ENCODE data around the gene AKAP11.

The AKAP11 gene

DNA sequence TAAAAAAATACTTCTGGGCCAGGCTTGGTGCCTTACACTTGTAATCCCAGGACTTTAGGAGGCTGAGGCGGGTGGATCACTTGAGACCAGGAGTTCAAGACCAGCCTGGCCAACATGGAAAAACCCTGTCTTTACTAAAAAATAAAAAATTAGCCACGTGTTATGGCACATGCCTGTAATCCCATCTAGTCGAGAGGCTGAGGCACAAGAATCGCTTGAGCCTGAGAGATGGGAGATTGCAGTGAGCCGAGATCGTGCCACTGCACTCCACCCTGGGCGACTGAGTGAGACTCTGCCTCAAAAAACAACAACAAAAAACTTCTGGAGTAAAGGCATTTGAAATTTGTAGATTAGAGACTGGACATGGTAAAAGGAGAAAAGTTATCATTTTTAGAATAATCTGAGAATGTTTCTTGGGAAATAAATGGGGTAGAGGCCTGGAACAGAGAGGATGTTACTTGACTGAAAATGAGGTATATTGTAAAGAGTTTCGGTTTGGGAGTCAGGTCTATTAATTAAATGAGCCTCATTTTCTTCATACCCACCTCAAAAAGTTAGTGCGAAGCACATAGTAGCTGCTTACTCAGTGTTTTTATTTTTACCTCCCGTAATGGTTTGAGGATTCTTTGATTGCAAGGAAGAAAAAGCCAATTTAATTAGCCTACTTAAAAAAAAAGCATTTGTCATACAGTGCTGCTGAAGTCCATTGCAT is 2.6 kb downstream of the AKAP11 start:
- DNase-seq = no peak

DNA sequence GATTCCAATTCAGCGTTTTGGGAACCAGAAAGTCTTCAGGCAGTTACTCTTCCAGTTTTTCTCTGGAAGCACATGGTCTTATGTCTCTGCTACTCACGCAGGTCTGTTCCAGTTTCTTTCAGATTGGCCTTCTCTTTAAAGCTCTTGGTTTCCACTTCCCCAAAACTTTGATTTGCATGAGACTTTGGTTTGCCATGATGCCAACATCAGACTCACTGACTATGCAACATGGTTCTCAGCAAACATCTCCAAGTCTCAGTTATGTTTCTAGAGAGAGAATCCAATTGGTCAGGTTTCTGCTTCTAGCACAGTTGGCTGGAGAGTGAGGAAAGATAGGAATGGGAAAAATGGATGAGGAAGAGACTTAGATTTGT is 3.1 kb downstream of the AKAP11 start:
- DNase-seq = peak in 2 of 56 donors; percentile 2 to 24

DNA sequence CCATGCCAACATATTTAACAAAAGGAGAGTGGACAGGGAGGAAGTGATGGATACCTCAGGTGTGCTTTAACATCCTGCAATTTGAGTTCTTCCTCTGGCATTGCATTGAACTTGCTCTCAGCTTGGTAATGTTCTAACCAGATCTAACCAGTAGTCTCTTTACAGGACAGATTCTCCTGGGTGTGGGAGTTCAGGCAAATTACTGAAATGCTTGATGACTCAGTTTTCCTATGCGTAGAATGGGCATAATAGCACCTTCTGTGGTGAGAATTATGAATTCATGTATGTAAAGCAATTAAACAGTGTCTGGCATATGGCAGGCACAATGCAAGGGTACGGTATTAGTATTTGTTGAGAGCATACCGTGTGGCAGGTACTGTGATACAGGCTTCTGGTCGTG is 3.6 kb downstream of the AKAP11 start:
- DNase-seq = no peak

DNA sequence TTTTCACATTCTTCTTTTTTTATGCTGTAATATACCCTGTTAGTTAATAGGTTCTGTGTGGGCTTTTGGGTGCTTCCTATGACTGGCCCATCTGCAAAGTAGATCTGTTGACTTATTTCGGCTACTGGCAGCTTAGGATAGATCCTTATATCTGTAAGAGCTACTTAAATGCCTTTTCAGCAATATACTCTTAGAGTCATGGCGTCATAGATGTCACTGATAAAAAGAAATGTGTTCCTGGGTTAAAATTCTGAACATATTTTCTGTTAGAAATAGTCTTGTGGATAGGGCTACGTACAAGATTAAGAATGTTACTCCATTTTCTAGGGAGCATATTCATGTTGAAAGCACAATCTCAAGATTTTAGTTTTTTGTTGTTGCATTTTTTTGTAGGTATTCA is 4.7 kb downstream of the AKAP11 start:
- no peak for DNase-seq

DNA sequence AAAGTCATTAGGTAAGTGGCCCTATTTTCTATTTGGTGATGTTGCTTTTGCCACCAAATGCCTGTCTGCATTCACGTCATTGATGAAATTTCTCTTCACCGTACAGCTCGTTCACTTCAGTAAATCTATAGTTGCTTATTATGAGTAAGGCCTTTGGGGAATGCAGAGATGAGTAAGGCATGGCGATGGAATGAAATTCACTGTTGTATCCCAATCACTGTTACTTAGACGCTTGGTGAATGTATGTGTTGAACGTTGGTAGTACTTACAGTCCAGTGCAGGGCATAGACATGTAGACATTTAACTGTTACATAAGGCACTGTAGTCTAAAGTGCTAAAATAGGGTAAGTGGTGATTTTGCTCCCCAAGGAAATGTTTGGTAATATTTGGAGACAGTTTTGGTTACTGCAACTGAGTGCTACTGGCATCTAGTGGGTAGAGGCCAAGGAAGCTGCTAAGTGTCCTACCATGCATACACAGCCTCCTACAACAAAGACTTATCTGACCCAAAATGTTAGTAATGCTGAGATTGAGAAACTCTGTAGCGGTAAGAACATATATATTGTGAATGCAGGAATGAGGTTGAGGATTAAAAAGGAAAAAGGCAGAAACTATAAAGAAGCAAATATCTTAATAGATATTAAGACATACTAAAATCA is 5.8 kb downstream of the AKAP11 start:
- no peak for DNase-seq

DNA sequence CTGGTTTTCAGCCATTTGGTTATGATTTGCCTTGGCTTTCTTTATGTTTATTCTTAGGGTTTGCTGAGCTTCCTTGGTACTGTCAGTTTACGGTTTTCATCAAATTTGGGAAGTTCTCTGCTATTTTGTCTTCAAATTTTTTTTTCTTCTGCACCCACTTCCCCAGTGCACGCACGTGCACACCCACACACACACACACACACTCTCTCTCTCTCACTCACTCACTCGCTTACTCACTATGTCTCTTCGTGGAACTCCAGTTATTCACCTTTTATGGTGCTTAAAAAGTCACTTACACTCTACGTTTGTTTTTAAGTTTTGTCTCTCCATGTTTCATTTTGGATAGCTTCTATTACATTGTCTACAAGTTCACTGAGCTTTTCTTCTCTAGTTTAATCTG is 7.1 kb downstream of the AKAP11 start:
- no peak for DNase-seq

DNA sequence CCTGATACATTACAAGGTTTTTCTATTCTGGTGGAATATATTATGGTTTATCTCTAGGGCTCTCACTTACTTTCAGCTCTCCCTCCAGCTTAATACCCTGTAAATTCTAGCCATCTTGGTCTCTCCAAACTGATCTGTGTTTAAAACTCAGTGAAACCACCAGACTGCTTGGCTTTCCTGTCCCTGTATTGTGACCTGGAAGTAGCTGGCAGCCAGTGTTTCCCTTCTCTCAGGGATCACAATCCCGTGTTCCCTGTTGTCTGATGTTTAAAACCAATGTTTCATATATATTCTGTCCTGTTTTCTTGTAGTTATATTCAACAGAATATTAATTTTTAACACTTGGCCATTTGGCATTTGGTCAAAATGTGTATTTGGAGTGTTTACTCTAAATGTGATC is 8.0 kb downstream of the AKAP11 start:
- DNase-seq = no peak

DNA sequence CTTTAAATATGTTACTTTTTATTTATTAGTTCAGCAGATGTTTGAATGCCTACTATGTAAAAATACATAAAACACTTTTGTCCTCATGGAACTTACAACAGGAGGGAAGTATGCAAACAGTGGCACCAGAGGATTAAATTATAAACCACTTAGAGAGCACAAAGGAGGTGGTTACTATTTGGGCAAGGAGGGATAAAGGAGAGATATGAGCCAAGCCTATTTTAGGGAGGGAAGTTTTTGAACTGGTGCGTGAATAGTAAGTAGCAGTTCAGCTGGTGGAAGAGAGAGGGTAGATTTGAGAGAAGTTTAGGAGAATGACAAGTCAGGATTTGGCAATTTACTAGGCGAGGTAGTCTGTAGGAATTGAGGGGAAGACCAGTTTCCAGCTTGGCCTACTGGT is 8.6 kb downstream of the AKAP11 start:
- no peak for DNase-seq

DNA sequence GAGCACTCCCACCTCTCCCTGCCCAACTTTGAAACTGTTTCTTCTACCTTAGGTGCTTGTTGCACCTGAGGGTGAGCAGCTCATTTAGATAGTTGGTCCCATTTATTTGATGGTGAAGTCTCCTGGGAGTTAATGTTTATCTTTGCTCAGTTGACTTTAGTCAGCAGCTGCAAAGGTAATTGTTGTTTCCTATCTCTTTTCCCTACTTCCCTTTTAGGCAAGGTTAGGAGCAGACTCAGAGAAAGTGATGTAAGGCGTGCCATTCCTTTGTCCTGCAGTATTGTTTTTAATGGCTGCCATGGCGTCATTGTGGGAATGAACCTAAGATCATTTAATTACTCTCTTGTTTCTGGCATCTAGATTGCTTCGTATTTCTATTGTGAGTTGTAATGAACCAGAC is 11.6 kb downstream of the AKAP11 start:
- no peak for DNase-seq

DNA sequence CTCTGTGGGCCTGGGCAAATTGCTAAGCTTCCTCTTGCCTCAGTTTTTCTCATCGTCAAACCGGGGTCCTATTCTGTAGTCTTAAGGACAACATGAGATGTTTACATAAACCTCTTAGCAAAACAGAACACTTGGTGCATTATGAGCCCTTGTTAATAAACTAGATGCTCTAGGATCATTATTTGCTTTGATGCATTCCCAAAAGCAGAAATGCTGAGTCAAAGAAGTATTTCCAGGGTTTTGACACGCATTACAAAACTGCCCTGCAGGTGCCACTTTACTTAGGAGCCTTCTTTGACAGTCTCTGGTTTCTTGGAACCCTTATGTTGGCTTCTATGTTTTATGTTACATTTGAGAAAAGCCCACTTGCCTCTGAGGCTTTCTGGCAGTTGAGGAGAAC is 12.1 kb downstream of the AKAP11 start:
- DNase-seq = no peak

DNA sequence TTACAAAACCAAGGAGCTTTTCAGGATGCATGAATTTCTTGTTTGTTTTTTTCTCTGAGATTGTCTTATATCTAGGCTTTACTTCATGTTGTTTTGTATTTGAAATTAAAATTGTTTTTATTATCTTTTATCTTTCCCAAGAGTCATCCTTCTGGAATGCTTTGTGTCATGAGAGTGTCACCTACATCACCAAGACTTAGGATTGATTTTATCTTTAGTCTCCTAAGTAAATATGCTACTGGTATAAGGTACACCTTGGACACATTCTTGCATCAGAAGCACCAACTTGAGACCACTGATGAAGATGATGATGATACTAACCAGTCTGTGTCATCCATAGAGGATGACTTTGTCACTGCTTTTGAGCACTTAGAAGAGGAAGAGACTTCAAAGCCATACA is 26.4 kb downstream of the AKAP11 start:
- DNase-seq = no peak

DNA sequence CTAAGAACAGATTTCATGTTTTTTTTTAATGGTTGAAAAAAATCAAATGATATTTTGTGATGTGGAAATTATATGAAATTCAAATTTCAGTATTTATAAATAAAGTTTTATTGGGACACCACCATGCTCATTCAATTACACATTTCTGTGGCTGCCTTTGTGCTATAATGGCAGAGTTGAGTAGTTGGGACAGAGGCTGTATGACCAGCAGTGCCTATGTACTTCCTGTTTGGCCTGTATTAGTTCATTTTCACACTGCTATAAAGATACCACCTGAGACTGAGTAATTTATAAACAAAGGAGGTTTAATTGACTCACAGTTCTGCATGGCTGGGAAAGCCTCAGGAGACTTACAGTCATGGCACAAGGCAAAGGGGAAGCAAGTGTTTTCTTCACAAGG is 33.6 kb downstream of the AKAP11 start:
- no peak for DNase-seq

DNA sequence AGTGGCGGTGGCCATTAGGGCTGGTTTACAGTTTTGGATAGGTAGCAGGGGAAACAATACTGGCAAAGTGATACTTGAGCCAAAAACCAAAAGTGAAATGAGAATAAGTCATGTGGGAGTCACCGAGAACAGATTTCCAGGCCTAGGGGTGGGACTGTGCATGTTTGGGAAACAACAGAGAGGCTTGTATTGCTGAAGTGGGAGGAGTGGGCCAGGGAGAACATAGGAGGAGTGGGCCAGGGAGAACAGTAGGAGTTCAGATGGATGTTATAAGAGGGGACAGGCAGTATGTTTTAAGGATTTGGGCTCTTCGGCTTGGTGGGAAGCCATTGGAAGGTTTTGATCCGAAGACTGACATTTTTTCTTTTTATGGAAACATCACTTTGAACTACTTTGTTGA is 35.5 kb downstream of the AKAP11 start:
- DNase-seq = no peak

DNA sequence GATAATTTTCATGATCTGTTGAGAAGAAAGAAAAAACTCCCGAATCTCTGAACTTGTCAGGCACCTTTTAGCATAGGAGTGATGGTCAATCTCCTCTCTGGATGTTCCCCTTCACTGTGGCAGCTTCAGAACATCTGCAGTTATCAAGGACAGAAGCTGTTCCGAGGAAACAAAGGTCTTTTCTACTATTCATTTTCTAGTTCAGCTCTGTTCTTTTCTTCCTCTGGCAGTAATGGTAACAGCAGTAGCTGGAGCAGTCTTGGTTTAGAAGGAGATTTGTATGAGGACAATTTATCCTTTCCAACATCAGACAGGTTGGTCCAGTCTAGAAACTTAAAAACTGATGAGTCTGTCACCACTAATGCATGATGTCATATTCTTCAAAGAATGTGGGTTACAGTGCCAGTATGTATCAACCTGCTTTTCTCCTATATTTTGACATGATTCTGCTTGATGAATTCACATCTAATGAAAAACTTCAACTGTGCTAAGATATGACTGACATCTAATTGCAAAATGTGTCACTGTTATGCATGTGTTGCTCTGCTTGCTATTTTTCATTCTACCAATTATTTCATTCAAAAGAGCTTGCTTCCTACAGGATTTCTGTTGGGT is 41.0 kb downstream of the AKAP11 start:
- DNase-seq = no peak

DNA sequence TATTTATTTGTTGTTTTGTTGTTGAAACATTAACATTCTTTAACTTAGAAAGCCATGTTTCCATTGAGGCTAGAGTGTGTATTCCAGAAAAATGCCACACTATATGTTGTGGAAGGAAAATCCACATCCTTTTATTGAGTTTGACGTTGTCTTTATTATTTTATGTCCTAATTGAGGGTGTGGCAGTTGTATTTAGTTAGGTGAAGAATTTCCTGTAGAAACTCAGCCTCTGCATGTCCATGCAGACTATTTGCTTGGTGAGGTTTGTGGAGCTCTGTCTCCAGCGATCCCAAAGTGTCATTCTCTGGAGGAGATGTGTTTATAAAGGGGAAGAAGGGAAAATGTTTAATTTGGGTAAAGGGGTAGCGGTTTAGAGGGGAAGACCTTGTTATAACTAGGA is 46.6 kb downstream of the AKAP11 start:
- DNase-seq = no peak

DNA sequence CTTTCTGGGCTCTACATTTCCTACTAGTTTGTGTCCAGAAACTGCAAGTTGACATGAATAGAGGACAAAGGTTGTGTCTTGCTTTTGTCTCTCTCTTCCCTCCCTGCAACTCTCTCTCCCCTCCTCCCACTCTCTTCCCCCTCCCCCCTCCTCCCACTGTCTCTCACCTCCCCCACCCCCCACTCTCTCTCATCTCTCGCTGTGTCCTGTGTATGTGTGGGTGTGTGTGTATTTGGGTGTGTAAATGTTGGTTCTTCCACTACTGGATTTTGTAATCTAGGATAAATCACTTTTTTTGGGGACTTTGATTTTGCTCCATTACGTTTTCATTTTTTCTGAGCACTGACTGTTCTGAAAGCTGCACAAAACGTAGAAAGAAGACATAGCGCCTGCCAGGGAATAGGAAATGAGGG is 48.4 kb downstream of the AKAP11 start:
- no peak for DNase-seq

DNA sequence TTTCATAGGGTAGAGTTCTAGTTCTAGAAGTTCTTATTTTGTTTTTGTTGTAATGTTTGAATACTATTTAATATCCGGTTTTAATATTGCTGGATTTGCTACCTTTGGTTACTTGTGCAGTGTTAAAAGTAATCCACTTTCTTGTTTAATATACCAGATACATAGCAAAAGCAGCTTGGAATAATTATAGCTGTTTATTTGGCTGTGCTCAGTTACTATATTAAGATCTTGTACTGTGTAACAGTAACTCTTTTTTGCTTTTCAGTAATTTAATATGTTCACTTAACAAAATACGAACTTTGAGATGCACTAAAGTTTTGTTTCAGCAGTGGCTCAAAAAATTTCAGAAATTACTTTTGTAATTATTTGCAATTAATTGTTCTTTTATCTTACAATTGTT is 50.9 kb downstream of the AKAP11 start:
- no peak for DNase-seq

DNA sequence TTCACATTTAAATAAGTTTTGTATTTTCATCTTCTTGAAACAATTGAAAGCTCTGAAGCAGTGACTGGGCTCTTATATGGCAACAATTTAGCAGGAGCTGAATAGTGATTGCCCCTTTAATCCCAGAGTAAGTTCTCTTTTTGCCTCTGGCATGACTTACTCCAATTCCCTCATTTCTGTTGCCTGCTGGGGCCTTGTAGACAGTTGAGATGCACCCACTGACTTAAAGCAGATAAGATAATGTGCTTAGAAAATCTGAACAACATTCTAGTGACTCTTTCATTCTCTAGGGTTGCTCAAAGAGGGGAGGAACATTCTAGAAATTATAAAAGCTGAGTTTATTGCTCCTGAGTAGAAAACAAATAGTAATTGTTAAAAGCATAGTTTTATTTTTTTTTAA is 52.8 kb downstream of the AKAP11 start:
- DNase-seq = no peak

DNA sequence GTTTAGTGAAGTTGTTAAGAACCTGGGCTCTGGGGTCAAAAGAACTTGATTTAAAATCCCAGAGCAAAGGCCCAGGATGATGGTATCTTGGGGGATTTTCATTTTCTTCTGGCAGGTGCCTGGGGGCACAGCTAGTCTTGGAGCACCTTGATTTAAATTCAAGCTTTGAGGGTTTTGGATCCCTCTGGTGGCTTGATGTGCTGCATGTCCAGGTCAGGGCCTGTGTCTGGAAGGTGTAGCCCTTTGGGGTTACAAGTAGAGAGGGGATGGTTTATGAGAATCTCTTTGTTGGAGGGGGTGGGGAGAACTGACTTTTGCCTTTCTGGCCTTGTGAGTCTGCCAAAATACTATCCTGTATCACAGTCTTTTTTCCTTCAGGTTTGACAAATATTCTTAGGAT is 55.8 kb downstream of the AKAP11 start:
- DNase-seq = no peak

DNA sequence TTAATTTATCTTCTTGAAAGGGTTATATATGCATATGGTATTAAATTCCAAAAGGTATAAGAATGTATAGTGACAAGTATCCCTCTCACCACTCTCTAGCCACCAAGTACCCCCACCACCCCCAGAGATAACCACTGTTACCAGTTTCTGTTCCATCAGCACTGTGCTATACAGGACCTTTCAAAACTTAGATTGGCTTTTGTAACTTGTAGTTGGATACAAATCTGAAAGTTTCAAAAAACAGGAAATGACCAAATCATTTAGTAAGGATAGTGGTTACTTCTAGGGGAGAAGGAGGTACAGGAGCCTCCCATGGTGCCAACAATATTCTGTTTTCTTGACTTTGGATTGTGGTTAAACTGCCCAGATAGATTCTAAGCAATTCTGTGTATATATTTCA is 56.7 kb downstream of the AKAP11 start:
- DNase-seq = no peak

DNA sequence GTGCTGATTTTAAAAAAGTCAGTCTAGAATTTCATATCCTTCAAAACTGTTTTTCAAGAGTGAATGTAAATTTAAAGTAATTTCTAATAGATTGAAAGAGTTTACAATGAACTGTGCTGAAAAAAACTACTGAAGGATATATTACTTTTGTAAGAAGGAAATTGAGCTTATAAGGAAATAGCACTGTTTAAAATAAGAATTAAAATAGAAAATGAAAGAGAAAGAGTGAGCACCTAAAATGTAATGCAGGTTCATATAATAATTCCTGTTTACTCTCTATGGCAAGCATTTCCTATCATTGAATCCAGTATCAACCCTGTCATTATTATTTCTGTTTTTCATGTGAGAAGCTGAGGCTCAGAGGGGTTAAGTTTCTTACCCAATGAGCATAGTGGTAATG is 57.3 kb downstream of the AKAP11 start:
- no peak for DNase-seq

DNA sequence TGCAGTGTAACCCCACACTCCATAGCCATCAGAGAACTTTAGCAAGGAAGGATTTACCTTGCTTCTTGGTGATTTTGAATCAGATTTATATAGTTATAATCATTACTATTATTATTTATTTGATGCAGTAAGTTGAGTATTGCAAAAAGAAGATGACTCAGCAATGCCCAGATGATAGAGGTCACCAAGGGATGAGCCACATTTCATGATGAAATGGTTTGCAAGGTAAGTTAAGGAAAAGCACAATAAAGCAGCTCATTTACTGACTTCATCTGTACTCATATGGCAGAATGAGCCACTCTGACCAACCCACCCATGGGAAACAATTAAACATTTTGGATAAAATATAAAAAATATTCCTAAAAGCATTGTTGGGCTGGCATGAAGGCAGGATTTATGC is 59.1 kb downstream of the AKAP11 start:
- no peak for DNase-seq
